Measurements from ENCODE around the gene RAE1.

Gene RAE1

DNA sequence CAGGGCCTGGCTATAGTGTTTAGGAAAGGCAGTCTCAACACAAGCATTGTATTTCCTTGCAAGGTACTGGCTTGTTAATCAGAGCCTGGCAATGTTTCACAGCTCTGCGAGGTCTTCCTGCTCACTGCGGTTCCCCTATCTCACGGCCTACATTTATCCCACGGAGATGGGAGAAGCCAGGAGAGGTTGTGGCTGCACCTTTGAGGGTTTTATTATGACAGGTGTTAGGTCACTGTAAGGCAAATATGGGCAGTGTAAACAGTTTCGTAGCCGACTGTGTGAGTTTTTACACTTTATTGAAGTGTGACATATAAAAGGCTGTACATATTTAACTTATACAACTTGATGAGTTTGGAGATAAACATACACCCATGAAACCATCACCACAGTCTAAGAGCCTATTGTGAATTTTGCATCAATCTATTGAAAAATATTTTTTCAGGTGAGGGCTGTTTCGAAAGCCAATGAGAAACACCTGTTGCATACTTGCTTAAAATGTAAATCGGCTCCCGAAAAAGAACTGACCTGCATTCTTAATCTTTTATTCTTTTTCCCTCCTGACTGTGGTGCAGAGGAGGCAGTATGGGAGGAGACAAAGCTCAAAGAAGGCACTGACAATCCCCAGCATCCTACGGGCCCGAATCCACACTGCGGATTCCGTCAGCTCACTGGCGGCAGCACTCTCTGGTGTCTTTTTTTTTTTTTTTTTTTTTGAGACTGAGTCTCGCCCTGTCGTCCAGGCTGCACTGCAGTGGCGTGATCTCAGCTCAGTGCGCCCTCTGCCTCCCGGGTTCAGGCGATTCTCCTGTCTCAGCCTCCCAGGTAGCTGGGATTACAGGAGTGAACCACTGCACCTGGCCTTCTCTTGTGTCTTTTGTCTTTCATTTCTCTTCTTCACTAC is 32.6 kb downstream of the RAE1 start:
- H3K4me3 ChIP-seq (ENCODE audit: low read depth, low read length): no peak overlapping the region
- no peak for DNase-seq (ENCODE audit: low read depth)
- TF ChIP-seq CTCF (IDR thresholded peaks at IDR 0.05; ENCODE audit: low read depth, low read length, missing control alignments): no peak

- H3K4me3 ChIP-seq (ENCODE audit: low read depth, low read length): no peak overlapping the region
- no peak for DNase-seq (ENCODE audit: low read depth)
- no peak for TF ChIP-seq CTCF (IDR thresholded peaks at IDR 0.05; ENCODE audit: low read depth, low read length, missing control alignments)
These were observed 33.4 kb downstream of the RAE1 start for GRCh38 chr20:57384486-57384885.

GRCh38 chr20:57384953-57385761 is 34.1 kb downstream of the RAE1 start:
- no peak overlapping the region for H3K4me3 ChIP-seq (ENCODE audit: low read depth, low read length)
- DNase-seq (ENCODE audit: low read depth): no peak
- no peak for TF ChIP-seq CTCF (IDR thresholded peaks at IDR 0.05; ENCODE audit: low read depth, low read length, missing control alignments)

GRCh38 chr20:57385940-57386339 is 34.9 kb downstream of the RAE1 start:
- H3K4me3 ChIP-seq (ENCODE audit: low read depth, low read length): no peak overlapping the region
- TF ChIP-seq CTCF (IDR thresholded peaks at IDR 0.05; ENCODE audit: low read depth, low read length, missing control alignments): no peak
- DNase-seq (ENCODE audit: low read depth): no peak

- H3K4me3 ChIP-seq (ENCODE audit: low read depth, low read length): no peak overlapping the region
- no peak for TF ChIP-seq CTCF (IDR thresholded peaks at IDR 0.05; ENCODE audit: low read depth, low read length, missing control alignments)
- no peak for DNase-seq (ENCODE audit: low read depth)
These were observed 35.7 kb downstream of the RAE1 start for GRCh38 chr20:57386762-57387161.

DNA sequence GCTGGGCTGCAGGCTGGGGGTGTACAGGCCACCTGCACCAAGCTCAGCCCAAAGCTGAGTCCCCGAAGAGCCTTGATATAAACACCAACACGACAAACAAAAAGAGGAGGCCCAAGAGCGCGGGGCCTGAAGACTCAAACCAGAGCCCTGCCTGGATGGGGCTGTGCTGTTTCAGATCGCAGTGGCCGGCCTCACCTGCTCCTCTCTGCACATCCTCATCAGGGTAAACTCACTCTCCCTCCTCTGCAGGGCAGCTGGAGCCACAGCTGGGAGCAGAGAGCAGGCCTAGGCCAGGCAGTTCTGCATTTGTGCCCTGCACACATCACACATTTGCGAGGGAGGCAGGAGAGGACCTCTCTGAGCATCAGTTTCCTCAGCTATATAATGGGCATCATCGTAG is 36.4 kb downstream of the RAE1 start:
- no peak overlapping the region for H3K4me3 ChIP-seq (ENCODE audit: low read depth, low read length)
- DNase-seq (ENCODE audit: low read depth): no peak
- no peak for TF ChIP-seq CTCF (IDR thresholded peaks at IDR 0.05; ENCODE audit: low read depth, low read length, missing control alignments)

Data from GM12864 (cell line).